MM.1S (cell line): ENCODE measurements around the gene KREMEN2.

Experiments used
- CTCF ChIP-seq: fragments of 300-600 bp; sonication (generic); IDR thresholded peaks from 2 replicates; pipeline ENCODE4 v1.5.1; 2016; ENCODE audit warnings: antibody characterized with exemption, low read length, mixed read lengths
- EZH2 ChIP-seq: fragments of 300-600 bp; sonication (generic); optimal IDR thresholded peaks from 2 replicates; pipeline ENCODE3; 2017; ENCODE audit warnings: low read depth, mild to moderate bottlenecking, antibody characterized with exemption, low read length, mixed read lengths
- EZH2phosphoT487 ChIP-seq: fragments of 300-600 bp; sonication (generic); IDR thresholded peaks from 2 replicates; pipeline ENCODE4 v1.6.1; 2018; ENCODE audit warnings: antibody characterized with exemption, low read length

DNA sequence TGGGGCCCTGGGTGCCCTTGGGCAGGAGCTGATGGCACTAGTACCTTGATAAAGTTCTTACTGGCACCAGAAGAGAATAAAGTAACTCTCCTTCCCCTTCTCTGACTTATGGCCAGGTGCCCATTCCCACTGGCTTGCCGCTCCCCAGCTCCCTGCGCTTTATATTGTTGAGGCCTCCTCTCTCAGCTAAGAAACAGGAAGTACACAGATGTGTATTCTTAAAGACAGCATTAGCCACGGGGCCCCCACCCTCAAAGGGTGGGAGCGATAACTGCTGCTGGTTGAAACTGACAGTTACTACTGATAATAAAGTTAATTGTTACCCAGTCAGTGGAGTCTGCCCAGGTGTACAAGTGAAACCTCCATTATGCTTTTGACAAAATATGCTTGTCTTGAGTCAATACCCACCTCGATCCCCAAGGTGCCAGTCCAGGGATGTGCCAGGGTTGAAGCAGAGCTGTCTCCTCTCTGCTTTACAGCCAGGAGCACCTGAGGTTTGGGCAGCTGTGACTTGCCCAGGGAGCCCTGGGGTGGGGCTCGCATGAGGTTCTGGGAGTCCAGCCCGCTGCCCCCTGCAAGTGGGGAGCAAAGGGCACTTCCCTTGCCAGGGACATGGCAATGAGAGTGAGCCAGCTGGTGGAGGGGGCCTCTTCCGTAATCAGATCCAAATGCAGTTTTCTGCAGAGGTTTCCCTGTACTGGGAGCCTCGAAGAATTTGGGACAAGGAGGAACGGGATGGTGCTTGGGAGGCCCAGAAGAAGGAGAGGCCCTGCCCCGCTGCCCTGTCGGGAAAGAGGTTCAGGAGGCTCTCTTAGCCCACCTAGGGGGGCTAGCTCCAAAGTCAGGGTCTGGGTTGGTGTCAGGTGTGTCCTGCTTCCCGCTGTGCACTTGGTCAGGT is 43.2 kb downstream of the KREMEN2 start:
- TF ChIP-seq EZH2phosphoT487 (no peak), CTCF (no peak), EZH2 (no peak)
